Activated CD8-positive, alpha-beta T cell treated with anti-CD3 and anti-CD28 coated beads for 36 hours (primary cell): Measurements from ENCODE around the gene C2orf92. TPM values are rescaled to one million over a fixed set of nuclear protein-coding genes. Genes with fewer than 3 reads are reported as not detected.

Source experiments
- ATAC-seq: fragments of 200-7000 bp; cut with Tn5 transposase; one replicate; pipeline ENCODE4 v1.10.0; 2021; ENCODE audit warnings: mild to moderate bottlenecking, moderate library complexity
- CTCF ChIA-PET: fragments of 350-600 bp; sonication (Branson Sonifier 250); formaldehyde crosslinking; loops from one replicate; lab custom pipeline; 2021; ENCODE audit warnings: antibody characterized with exemption; lab: Charles Lee
- POLR2A ChIA-PET: fragments of 350-600 bp; sonication (Branson Sonifier 250); formaldehyde crosslinking; loops from one replicate; lab custom pipeline; 2021; ENCODE audit warnings: antibody characterized with exemption; lab: Charles Lee
- DNase-seq: peaks from one replicate; pipeline ENCODE4 v3.0.0-alpha.2; 2020
- H3K27ac Mint-ChIP-seq: one replicate; pipeline ENCODE4 v1.8.0; 2021; ENCODE audit warnings: mild to moderate bottlenecking, mixed read lengths
- H3K27me3 Mint-ChIP-seq: one replicate; pipeline ENCODE4 v1.8.0; 2021; ENCODE audit warnings: mixed read lengths
- H3K36me3 Mint-ChIP-seq: one replicate; pipeline ENCODE4 v1.8.0; 2021; ENCODE audit warnings: low read depth, mixed read lengths
- H3K4me1 Mint-ChIP-seq: one replicate; pipeline ENCODE4 v1.8.0; 2021; ENCODE audit warnings: low read depth, mixed read lengths
- H3K4me3 Mint-ChIP-seq: one replicate; pipeline ENCODE4 v1.8.0; 2021; ENCODE audit warnings: mild to moderate bottlenecking, moderate library complexity, mixed read lengths
- H3K9me3 Mint-ChIP-seq: one replicate; pipeline ENCODE4 v1.8.0; 2021; ENCODE audit warnings: mixed read lengths
- CTCF ChIP-seq: fragments of 200-600 bp; IDR thresholded peaks from one replicate; pipeline ENCODE4 v1.8.0; 2022; ENCODE audit warnings: antibody characterized with exemption, mild to moderate bottlenecking
- intact Hi-C: fragments of 100-400 bp; cut with micrococcal nuclease; formaldehyde crosslinking; loops from one replicate; pipeline ENCODE4 v1.10.0; 2022
- total RNA-seq, 2 experiments: library from RNA; stranded (reverse); gene quantifications; one replicate each; pipeline ENCODE4 v1.2.3, GENCODE V29; 2021

The C2orf92 gene
- total RNA-seq, 2 experiments from 2014 or later: 6.8 to 11.7 TPM

- Mint-ChIP-seq H3K4me1 (peaks cover 52% of the 10 kb centered on the region), H3K36me3 (peaks cover 23% of the 10 kb centered on the region), H3K9me3 (no peaks in the 10 kb centered on the region), H3K4me3 (no peak overlapping the region), H3K27me3 (no peaks in the 10 kb centered on the region), H3K27ac (no peak overlapping the region)
- DNase-seq (no peak), ATAC-seq (no peak)
- intact Hi-C loops: loop anchor here (5.0 kb wide), 1 partner anchor 35 kb away; the partner anchor contains the start of gene ZAP70
- TF ChIP-seq CTCF: no peak
- POLR2A ChIA-PET: interaction anchor here (0.6 to 0.8 kb wide), 4 partner anchors 22 to 1013 kb away, joined by 3 to 4 read pairs (median 3); partner anchors contain the start of gene ZAP70
- CTCF ChIA-PET: interaction anchor here (0.6 to 10.0 kb wide), 18 partner anchors 7 to 156 kb away, joined by 3 to 167 read pairs (median 6); partner anchors contain the start of genes ACTR1B and ZAP70
These were observed 78.2 kb downstream of the C2orf92 start for GRCh38 chr2:97747716-97748115.

- POLR2A ChIA-PET: interaction anchor here (1.3 kb wide), 1 partner anchor 31 kb away, joined by 5 read pairs; no protein-coding TSS in a partner anchor
- intact Hi-C loops: loop anchor here (5.0 kb wide), 1 partner anchor 37 kb away; the partner anchor contains the start of gene ZAP70
- DNase-seq: no peak
- CTCF ChIA-PET: interaction anchor here (1.0 to 5.0 kb wide), 4 partner anchors 9 to 51 kb away, joined by 5 to 37 read pairs (median 14); no protein-coding TSS in a partner anchor
- Mint-ChIP-seq H3K4me3 (no peak overlapping the region), H3K27ac (no peak overlapping the region), H3K4me1 (peaks cover 36% of the 10 kb centered on the region), H3K27me3 (no peaks in the 10 kb centered on the region), H3K36me3 (peaks cover 8% of the 10 kb centered on the region), H3K9me3 (no peaks in the 10 kb centered on the region)
- no peak for TF ChIP-seq CTCF
- ATAC-seq: no peak
These were observed 80.1 kb downstream of the C2orf92 start for GRCh38 chr2:97749581-97749980.

- DNase-seq: no peak
- H3K27me3 Mint-ChIP-seq: no peaks in the 10 kb centered on the region
- no peaks in the 10 kb centered on the region for H3K9me3 Mint-ChIP-seq
These were observed 80.5 kb downstream of the C2orf92 start for GRCh38 chr2:97750017-97750416.

GRCh38 chr2:97751752-97752151, 82.2 kb downstream of the C2orf92 start:
- H3K27ac Mint-ChIP-seq: no peak overlapping the region
- CTCF ChIA-PET: interaction anchor here (1.2 to 5.0 kb wide), 5 partner anchors 12 to 161 kb away, joined by 3 to 37 read pairs (median 6); no protein-coding TSS in a partner anchor

More at GRCh38 chr2:97750017-97750416, 80.5 kb downstream of the C2orf92 start:
- ATAC-seq: no peak
- ChIA-PET CTCF (interaction anchor here (1.0 to 5.0 kb wide), 5 partner anchors 10 to 51 kb away, joined by 3 to 37 read pairs (median 7); no protein-coding TSS in a partner anchor), POLR2A (interaction anchor here (1.3 kb wide), 1 partner anchor 32 kb away, joined by 5 read pairs; no protein-coding TSS in a partner anchor)
- no peak for TF ChIP-seq CTCF
- no peak overlapping the region for H3K27ac Mint-ChIP-seq
- peaks cover 7% of the 10 kb centered on the region for H3K36me3 Mint-ChIP-seq
- intact Hi-C loops: no loop called here
- no peak overlapping the region for H3K4me3 Mint-ChIP-seq
- H3K4me1 Mint-ChIP-seq: peaks cover 35% of the 10 kb centered on the region

More at GRCh38 chr2:97751752-97752151, 82.2 kb downstream of the C2orf92 start:
- ATAC-seq (no peak), DNase-seq (no peak)
- intact Hi-C loops: no loop called here
- Mint-ChIP-seq H3K36me3 (peaks cover 4% of the 10 kb centered on the region), H3K9me3 (no peaks in the 10 kb centered on the region), H3K27me3 (no peaks in the 10 kb centered on the region), H3K4me3 (no peak overlapping the region), H3K4me1 (peaks cover 19% of the 10 kb centered on the region)
- POLR2A ChIA-PET: interaction anchor here (1.0 to 1.2 kb wide), 3 partner anchors 7 to 36 kb away, joined by 3 to 4 read pairs (median 3); no protein-coding TSS in a partner anchor
- no peak for TF ChIP-seq CTCF

Other genes starting within 250 kb of the C2orf92 start
- 10 to 100 TPM; 23.6 to 31.3 TPM for gene ANKRD36B, start 79.8 kb upstream of the C2orf92 start, total RNA-seq
- 100 to 1,000 TPM; 233 to 238 TPM for gene COX5B, start 23.7 kb upstream of the C2orf92 start, total RNA-seq
- gene ACTR1B, start 5.7 kb upstream of the C2orf92 start, total RNA-seq: 100 to 1,000 TPM; 143 to 150 TPM
- gene ZAP70, start 43.9 kb downstream of the C2orf92 start, total RNA-seq: 100 to 1,000 TPM; 218 TPM